Activated CD8-positive, alpha-beta T cell treated with anti-CD3 and anti-CD28 coated beads, Interleukin-2, amount 10 ng/mL, durations not matched to agents 7 days and 5 days (primary cell): ENCODE results near the gene CDH13. TPM values are rescaled to one million over a fixed set of nuclear protein-coding genes. Genes with fewer than 3 reads are reported as not detected.

ENCODE experiments used
- ATAC-seq: fragments of 150-1000 bp; cut with Tn5 transposase; one replicate; pipeline ENCODE4 v1.10.0; 2021; ENCODE audit warnings: moderate library complexity
- CTCF ChIA-PET: fragments of 350-600 bp; sonication (Branson Sonifier 250); formaldehyde crosslinking; loops from one replicate; lab custom pipeline; 2021; ENCODE audit warnings: antibody characterized with exemption; lab: Charles Lee
- POLR2A ChIA-PET: fragments of 350-600 bp; sonication (Branson Sonifier 250); formaldehyde crosslinking; loops from one replicate; lab custom pipeline; 2021; ENCODE audit warnings: antibody characterized with exemption; lab: Charles Lee
- DNase-seq: peaks from one replicate; pipeline ENCODE4 v3.0.0-alpha.2; 2020
- H3K27ac Mint-ChIP-seq: one replicate; pipeline ENCODE4 v1.8.0; 2021; ENCODE audit warnings: mild to moderate bottlenecking, mixed read lengths
- H3K27me3 Mint-ChIP-seq: one replicate; pipeline ENCODE4 v1.8.0; 2021; ENCODE audit warnings: low read depth, mixed read lengths
- H3K36me3 Mint-ChIP-seq: one replicate; pipeline ENCODE4 v1.8.0; 2021; ENCODE audit warnings: low read depth, mixed read lengths
- H3K4me1 Mint-ChIP-seq: one replicate; pipeline ENCODE4 v1.8.0; 2021; ENCODE audit warnings: low read depth, mixed read lengths
- H3K4me3 Mint-ChIP-seq: one replicate; pipeline ENCODE4 v1.8.0; 2021; ENCODE audit warnings: mild to moderate bottlenecking, mixed read lengths
- H3K9me3 Mint-ChIP-seq: one replicate; pipeline ENCODE4 v1.8.0; 2022; ENCODE audit warnings: mixed read lengths; ENCODE audit not compliant: insufficient read depth
- total RNA-seq, 2 experiments: library from RNA; stranded (reverse); gene quantifications; one replicate each; pipeline ENCODE4 v1.2.3, GENCODE V29; 2021

CDH13 gene
- total RNA-seq, 2 experiments from 2014 or later, result not detected

DNA sequence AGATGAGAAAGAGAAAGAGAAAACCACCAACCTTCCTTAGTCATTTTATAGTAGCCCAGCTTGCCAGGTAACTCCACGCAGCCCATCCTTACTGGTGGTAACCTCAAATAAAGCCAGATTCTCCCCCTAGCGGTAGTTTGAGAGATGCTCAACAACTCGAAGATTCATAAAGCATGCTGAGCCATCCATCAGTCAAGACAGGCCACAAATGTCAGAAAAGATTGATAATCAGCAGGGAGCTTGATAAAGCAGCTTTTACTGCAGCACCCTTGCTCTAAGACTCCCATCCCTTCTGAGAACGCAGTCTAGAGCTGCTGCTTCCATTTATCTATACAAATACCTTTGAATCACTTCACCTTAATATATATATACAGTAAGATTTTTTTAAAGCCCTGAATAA lies 729.5 kb downstream of the CDH13 start:
- H3K27me3 Mint-ChIP-seq, result no peaks in the 10 kb centered on the region
- no peaks in the 10 kb centered on the region for H3K9me3 Mint-ChIP-seq
- DNase-seq (peak; percentile 37), ATAC-seq (peak; percentile 55)
- ChIA-PET POLR2A (no interaction called here), CTCF (interaction anchor here (0.8 to 1.3 kb wide), 2 partner anchors 19 to 169 kb away, joined by 3 read pairs; no protein-coding TSS in a partner anchor)
- H3K4me1 Mint-ChIP-seq, result no peaks in the 10 kb centered on the region
- no peak overlapping the region for H3K27ac Mint-ChIP-seq
- no peaks in the 10 kb centered on the region for H3K36me3 Mint-ChIP-seq
- H3K4me3 Mint-ChIP-seq, result no peak overlapping the region

DNA sequence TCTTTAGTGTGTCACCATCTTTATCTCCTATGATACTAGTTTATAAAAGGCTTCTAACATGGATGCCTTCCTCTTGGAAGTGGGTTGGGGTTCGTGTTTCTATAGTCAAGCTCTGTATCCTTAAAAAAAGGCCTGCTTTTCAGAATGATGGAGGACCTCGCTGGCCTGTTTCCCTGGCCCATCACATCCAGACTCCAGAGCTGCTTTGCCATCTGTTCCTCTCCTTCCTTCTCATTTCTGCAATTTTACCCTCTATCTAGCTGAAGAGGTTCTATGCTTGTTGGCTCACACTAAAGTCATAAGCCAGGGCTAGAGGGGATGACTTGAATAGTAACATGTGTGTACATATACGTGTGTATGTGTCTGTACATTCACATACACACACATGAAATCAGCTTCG lies 730.2 kb downstream of the CDH13 start:
- H3K27me3 Mint-ChIP-seq, result no peaks in the 10 kb centered on the region
- H3K36me3 Mint-ChIP-seq, result no peaks in the 10 kb centered on the region
- ChIA-PET POLR2A (no interaction called here), CTCF (interaction anchor here (0.8 to 1.3 kb wide), 2 partner anchors 18 to 170 kb away, joined by 3 read pairs; no protein-coding TSS in a partner anchor)
- H3K27ac Mint-ChIP-seq, result no peak overlapping the region
- no peaks in the 10 kb centered on the region for H3K4me1 Mint-ChIP-seq
- no peak overlapping the region for H3K4me3 Mint-ChIP-seq
- no peaks in the 10 kb centered on the region for H3K9me3 Mint-ChIP-seq
- ATAC-seq (no peak), DNase-seq (no peak)

DNA sequence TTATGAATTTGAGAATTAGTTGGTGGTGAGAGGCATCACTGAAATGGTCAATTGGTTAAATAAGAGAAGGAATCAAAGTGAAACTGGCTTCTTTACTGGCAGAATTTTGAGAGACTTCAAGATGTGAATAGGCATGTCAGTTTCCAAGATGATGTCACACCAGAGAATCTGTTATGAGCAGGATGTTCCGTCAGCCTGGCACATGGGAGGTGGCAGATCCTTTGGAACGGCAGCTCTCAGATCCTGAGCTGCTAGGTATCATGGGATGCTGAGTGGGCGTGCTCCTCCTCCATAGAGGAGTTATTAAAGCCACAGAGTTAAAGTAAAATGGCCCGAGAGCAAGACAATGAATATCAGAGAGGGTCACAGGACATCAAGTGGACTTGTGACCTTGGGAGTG lies 736.8 kb downstream of the CDH13 start:
- DNase-seq (no peak), ATAC-seq (no peak)
- Mint-ChIP-seq H3K27ac (no peak overlapping the region), H3K4me3 (no peak overlapping the region), H3K36me3 (no peaks in the 10 kb centered on the region), H3K9me3 (no peaks in the 10 kb centered on the region), H3K4me1 (no peaks in the 10 kb centered on the region), H3K27me3 (no peaks in the 10 kb centered on the region)
- POLR2A ChIA-PET, result no interaction called here
- CTCF ChIA-PET, result no interaction called here

DNA sequence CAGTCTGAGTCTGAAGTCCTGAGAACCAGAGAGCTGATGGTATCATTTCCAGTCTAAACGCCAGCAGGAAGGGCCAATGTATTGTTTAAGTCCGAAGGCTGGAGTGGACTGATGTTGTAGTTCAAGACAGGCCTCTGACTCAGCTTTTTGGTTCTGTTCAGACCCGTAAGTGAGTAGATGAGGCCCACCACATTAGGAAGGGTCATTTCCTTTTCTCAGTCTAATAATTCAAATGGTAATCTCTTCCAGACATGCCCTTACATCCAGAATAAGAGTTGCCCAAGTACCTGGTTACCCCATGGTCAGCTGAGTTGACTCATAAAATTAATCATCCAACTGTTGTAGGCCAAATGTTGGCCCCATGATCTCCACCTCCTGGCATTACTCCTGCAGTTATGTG lies 738.4 kb downstream of the CDH13 start:
- ChIA-PET CTCF (interaction anchor here (0.7 kb wide), 1 partner anchor 10 kb away, joined by 3 read pairs; no protein-coding TSS in a partner anchor), POLR2A (no interaction called here)
- H3K27ac Mint-ChIP-seq, result no peak overlapping the region
- no peaks in the 10 kb centered on the region for H3K9me3 Mint-ChIP-seq
- H3K36me3 Mint-ChIP-seq, result no peaks in the 10 kb centered on the region
- DNase-seq, result no peak
- H3K4me1 Mint-ChIP-seq, result no peaks in the 10 kb centered on the region
- H3K4me3 Mint-ChIP-seq, result no peak overlapping the region
- ATAC-seq, result no peak
- H3K27me3 Mint-ChIP-seq, result no peaks in the 10 kb centered on the region

DNA sequence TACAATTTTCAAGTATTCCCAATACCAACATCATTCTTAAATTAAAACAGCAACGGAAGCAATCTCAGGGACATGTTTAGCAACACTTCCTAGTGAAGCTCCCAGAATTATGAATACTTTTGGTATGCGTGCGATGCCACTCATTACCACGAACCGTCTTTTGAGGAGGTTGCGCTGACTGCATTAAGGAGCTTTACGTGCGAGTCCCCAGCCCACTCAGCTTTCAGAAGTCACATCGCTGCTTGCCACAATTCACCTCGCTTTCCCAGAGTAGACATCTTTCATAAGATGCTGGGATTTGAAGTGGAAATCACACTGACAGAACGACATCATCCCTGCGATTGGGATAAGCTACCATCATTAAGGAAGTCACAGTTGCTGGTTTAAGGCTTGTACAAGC lies 739.5 kb downstream of the CDH13 start:
- no peak overlapping the region for H3K4me3 Mint-ChIP-seq
- POLR2A ChIA-PET, result no interaction called here
- CTCF ChIA-PET, result no interaction called here
- H3K27me3 Mint-ChIP-seq, result no peaks in the 10 kb centered on the region
- no peak for ATAC-seq
- H3K4me1 Mint-ChIP-seq, result no peaks in the 10 kb centered on the region
- no peak for DNase-seq
- no peak overlapping the region for H3K27ac Mint-ChIP-seq
- H3K9me3 Mint-ChIP-seq, result no peaks in the 10 kb centered on the region
- H3K36me3 Mint-ChIP-seq, result no peaks in the 10 kb centered on the region

DNA sequence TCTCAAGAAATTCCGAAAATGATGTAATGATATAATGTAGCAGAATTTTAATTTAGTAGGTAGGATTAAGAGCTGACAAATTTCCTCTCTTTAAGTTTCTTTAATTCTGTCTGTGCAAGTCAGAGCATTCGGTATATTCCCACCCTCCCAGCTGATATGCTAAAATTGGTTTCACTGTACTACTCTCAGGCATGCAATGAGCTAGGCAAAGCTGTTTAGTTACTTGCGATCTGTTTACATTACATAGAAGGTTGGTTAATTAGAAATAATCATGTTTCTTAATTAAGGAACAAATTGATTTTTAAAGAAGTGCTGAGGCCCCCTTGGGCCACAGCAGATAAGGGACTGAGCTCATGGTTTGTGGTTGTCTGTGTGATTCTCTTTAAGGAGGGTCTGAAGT lies 748.2 kb downstream of the CDH13 start:
- no peak overlapping the region for H3K27ac Mint-ChIP-seq
- no peak overlapping the region for H3K4me3 Mint-ChIP-seq
- no peaks in the 10 kb centered on the region for H3K27me3 Mint-ChIP-seq
- no peaks in the 10 kb centered on the region for H3K36me3 Mint-ChIP-seq
- H3K4me1 Mint-ChIP-seq, result no peaks in the 10 kb centered on the region
- no peak for ATAC-seq
- ChIA-PET CTCF (interaction anchor here (1.0 kb wide), 1 partner anchor 18 kb away, joined by 3 read pairs; no protein-coding TSS in a partner anchor), POLR2A (no interaction called here)
- no peak for DNase-seq
- no peaks in the 10 kb centered on the region for H3K9me3 Mint-ChIP-seq

DNA sequence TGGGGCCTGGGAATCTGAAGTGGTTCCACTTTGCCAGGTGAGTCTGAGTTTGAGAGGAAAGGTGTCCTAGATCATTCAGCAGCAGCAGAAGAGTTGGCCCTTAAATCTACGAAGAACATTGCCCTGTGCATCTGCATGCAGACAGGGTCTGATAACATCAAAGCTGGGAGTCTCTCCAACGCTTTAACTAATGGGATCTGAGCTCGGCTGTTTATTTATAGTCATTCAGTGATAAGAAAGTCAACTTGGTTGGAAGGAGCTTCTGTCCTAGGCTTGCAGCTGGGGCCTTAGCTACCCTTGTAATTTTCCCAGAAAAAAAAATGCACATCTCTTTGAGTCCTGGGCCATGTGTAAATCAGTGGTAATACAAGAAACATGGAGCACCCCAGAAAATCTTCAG lies 763.0 kb downstream of the CDH13 start:
- H3K9me3 Mint-ChIP-seq, result no peaks in the 10 kb centered on the region
- H3K27me3 Mint-ChIP-seq, result no peaks in the 10 kb centered on the region
- H3K27ac Mint-ChIP-seq, result no peak overlapping the region
- ATAC-seq, result no peak
- H3K4me1 Mint-ChIP-seq, result no peaks in the 10 kb centered on the region
- ChIA-PET CTCF (no interaction called here), POLR2A (no interaction called here)
- no peak for DNase-seq
- no peaks in the 10 kb centered on the region for H3K36me3 Mint-ChIP-seq
- no peak overlapping the region for H3K4me3 Mint-ChIP-seq

DNA sequence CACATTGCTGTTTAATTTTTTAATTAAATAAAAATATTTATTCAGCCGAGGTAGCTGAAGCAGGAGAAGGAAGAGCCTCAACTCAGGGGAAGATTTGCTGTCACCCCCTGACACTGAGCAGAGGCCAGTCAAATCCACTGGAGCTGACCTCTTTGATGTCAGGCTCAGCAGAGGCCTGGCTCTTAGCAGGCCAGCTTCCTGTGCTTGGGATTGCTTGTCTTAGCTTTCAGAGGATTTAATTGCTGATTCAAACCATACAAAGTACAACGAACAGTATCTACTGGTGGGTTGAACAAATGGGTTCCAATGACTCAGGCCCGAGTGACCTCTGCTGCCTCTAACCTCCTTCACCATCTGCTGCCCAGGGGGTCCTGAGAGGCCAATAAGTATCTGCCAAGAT lies 764.0 kb downstream of the CDH13 start:
- ATAC-seq (no peak), DNase-seq (no peak)
- H3K4me3 Mint-ChIP-seq, result no peak overlapping the region
- no peaks in the 10 kb centered on the region for H3K36me3 Mint-ChIP-seq
- no peaks in the 10 kb centered on the region for H3K9me3 Mint-ChIP-seq
- POLR2A ChIA-PET, result no interaction called here
- no peak overlapping the region for H3K27ac Mint-ChIP-seq
- H3K27me3 Mint-ChIP-seq, result no peaks in the 10 kb centered on the region
- CTCF ChIA-PET, result no interaction called here
- H3K4me1 Mint-ChIP-seq, result no peaks in the 10 kb centered on the region

DNA sequence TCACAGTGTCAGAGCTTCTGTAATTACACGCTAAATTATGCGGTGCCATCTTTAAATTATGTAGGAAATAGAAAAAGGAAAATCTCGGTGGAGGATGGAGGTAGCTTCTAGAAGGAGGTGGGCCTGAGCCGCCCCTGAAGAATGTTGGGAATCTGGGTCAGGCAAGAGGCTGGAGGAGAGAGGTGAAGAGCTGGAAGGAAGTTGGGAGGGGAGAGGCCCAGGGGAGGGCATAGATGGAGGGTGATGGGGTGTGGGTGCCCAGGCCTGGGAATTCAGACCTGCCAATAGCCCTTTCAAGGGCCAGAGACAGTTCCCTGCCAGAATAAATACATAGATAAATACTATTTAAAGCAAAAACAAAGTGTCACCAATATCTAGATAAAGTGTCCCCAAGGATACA lies 766.0 kb downstream of the CDH13 start:
- H3K27me3 Mint-ChIP-seq, result no peaks in the 10 kb centered on the region
- no peaks in the 10 kb centered on the region for H3K36me3 Mint-ChIP-seq
- DNase-seq (no peak), ATAC-seq (no peak)
- ChIA-PET POLR2A (no interaction called here), CTCF (no interaction called here)
- H3K27ac Mint-ChIP-seq, result no peak overlapping the region
- no peaks in the 10 kb centered on the region for H3K4me1 Mint-ChIP-seq
- no peak overlapping the region for H3K4me3 Mint-ChIP-seq
- no peaks in the 10 kb centered on the region for H3K9me3 Mint-ChIP-seq

DNA sequence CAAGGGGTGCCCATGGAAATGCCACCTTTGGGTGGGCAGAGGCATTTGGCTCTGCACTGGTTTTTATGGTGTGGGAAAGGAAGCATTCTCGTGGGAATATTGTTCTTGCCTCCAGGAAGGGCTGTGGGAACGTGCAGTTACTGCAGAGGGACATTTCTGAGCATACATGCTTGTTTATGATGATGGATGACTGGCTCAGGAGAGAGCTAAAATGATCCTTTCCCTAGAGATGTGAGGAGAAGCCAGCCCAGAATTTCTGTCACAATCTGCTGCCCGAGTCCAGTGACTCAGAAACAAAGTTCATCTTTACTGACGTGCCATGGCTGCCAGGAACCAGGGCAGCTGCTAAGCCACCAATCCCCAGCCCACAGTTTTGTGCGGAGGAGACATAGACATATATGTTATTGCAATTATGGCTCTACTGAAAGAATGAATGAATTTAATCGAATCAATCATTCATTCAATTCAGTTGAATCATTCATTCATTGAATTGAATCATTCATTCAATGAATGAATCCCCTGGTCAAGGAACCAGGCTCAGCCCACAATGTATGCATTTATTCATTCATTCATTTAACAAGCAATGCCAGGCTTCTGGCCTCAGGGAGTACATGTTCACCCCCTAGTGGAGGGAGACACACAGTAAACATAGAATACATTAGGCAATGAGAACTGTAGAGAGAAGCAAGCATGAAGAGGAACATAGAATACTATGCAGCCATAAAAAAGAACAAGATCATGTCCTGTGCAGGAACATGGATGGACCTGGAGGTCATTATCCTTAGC lies 766.6 kb downstream of the CDH13 start:
- CTCF ChIA-PET, result no interaction called here
- DNase-seq (no peak), ATAC-seq (no peak)
- H3K9me3 Mint-ChIP-seq, result no peaks in the 10 kb centered on the region
- no peaks in the 10 kb centered on the region for H3K4me1 Mint-ChIP-seq
- H3K4me3 Mint-ChIP-seq, result no peak overlapping the region
- no peaks in the 10 kb centered on the region for H3K36me3 Mint-ChIP-seq
- no peaks in the 10 kb centered on the region for H3K27me3 Mint-ChIP-seq
- POLR2A ChIA-PET, result no interaction called here
- no peak overlapping the region for H3K27ac Mint-ChIP-seq

DNA sequence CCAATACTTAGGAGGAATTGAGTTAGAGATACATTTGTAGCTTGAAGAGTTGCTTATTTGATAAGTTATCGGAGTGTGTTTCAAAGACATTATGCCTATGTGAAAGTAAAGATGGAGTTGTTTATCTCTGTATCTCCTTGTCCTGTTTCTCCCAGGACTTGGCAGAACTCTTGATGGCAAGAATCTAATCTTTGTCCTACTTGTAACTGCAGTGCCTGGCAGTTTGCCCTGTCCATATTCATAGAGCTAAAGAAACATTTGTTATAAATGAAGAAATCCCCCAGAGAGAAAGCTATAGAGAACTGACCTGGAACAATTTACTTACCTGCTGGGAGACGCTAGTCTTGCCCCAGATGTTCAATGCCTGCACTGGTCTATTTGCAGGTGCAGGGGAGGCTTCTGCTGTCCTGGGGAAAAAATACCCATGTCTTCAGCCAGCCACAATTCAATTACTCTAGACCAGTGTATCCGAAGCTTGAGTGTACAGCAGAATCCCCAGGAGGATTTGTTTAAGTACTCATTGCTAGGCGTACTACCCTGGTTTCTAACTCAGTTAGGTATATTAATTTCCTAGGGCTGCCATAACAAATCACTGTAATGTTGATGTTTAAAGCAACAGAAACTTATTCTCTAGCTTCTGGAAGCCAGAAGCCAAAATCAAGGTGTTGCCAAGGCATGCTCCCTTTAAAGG lies 771.0 kb downstream of the CDH13 start:
- DNase-seq (no peak), ATAC-seq (no peak)
- POLR2A ChIA-PET, result no interaction called here
- no peak overlapping the region for H3K4me3 Mint-ChIP-seq
- H3K4me1 Mint-ChIP-seq, result no peaks in the 10 kb centered on the region
- H3K36me3 Mint-ChIP-seq, result no peaks in the 10 kb centered on the region
- CTCF ChIA-PET, result no interaction called here
- H3K27ac Mint-ChIP-seq, result no peak overlapping the region
- no peaks in the 10 kb centered on the region for H3K27me3 Mint-ChIP-seq
- peaks cover 4% of the 10 kb centered on the region for H3K9me3 Mint-ChIP-seq

DNA sequence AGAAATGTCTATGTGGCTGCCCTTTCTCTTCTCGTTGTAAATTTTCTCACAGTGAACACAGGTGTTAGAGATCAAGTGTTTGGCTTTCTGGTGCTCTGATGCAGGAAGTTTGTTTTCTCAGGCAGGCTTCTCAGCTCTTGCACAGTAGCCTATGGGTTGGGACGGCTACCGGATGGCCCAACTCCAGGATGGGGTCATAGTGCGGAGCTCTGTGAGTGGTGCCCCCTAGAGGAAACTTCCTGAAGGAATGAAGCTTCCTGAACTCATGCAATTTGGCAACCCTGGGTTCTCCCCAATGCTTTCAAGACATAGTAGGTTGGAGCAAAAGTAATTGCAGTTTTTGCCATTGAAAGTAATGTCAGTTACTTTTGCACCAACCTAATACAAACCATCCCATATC lies 773.5 kb downstream of the CDH13 start:
- ATAC-seq (no peak), DNase-seq (no peak)
- H3K9me3 Mint-ChIP-seq, result peaks cover 4% of the 10 kb centered on the region
- no peaks in the 10 kb centered on the region for H3K36me3 Mint-ChIP-seq
- no peaks in the 10 kb centered on the region for H3K27me3 Mint-ChIP-seq
- H3K27ac Mint-ChIP-seq, result no peak overlapping the region
- CTCF ChIA-PET, result no interaction called here
- POLR2A ChIA-PET, result no interaction called here
- no peak overlapping the region for H3K4me3 Mint-ChIP-seq
- H3K4me1 Mint-ChIP-seq, result no peaks in the 10 kb centered on the region
